B cell (primary cell): Measurements from ENCODE around the gene SHMT2. TPM values are rescaled to one million over a fixed set of nuclear protein-coding genes. Genes with fewer than 3 reads are reported as not detected.

Source experiments
- ATAC-seq: fragments of 200-7000 bp; cut with Tn5 transposase; one replicate; pipeline ENCODE4 v1.10.0; 2021; ENCODE audit warnings: low read depth, mild to moderate bottlenecking, moderate number of reproducible peaks, moderate library complexity
- CTCF ChIA-PET: fragments of 350-600 bp; sonication (Branson Sonifier 250); formaldehyde crosslinking; loops from one replicate; lab custom pipeline; 2021; ENCODE audit warnings: antibody characterized with exemption, inconsistent platforms; lab: Charles Lee
- POLR2A ChIA-PET: fragments of 350-600 bp; sonication (Branson Sonifier 250); formaldehyde crosslinking; loops from one replicate; lab custom pipeline; 2021; ENCODE audit warnings: antibody characterized with exemption; lab: Charles Lee
- DNase-seq: peaks from one replicate; pipeline ENCODE4 v3.0.0; 2013
- H2AFZ ChIP-seq: 2 replicates; pipeline ENCODE4 v1.6.1; 2012; ENCODE audit warnings: mild to moderate bottlenecking, low read depth, low read length; ENCODE audit not compliant: insufficient read depth, poor library complexity, severe bottlenecking
- H3K27ac ChIP-seq, 2 donors: 1 replicate in 1 of 2; 2 replicates in 1 of 2; pipeline ENCODE4 v1.5.1; 2012 to 2013; ENCODE audit warnings: low read length in 2 of 2, mild to moderate bottlenecking in 2 of 2, moderate library complexity in 1 of 2
- H3K27me3 ChIP-seq, 4 experiments: fragments of 200-600 bp in 1 of 4; sonication (generic) in 1 of 4; replicated peaks in 1 of 4; 1 replicate in 2 of 4; 2 replicates in 2 of 4; pipeline versions ENCODE4 v1.6.1 to v1.7.0; 2013 to 2016; ENCODE audit warnings: low read length in 3 of 4, mild to moderate bottlenecking in 2 of 4, mixed read lengths in 1 of 4, moderate library complexity in 1 of 4; ENCODE audit not compliant: insufficient read depth in 4 of 4, control insufficient read depth in 3 of 4; ENCODE audit errors: control extremely low read depth in 1 of 4
- H3K36me3 ChIP-seq, 2 experiments: replicated peaks in 1 of 2; 1 replicate in 1 of 2; 2 replicates in 1 of 2; pipeline versions ENCODE4 v1.6.1 to v1.7.1; 2013; ENCODE audit warnings: low read length in 1 of 2; ENCODE audit not compliant: insufficient read depth in 2 of 2, control insufficient read depth in 1 of 2; ENCODE audit errors: control extremely low read depth in 1 of 2, extremely low read depth in 1 of 2
- H3K4me1 ChIP-seq, 2 donors: fragments of 200-600 bp in 1 of 2; sonication (generic) in 1 of 2; 1 replicate in 1 of 2; 2 replicates in 1 of 2; pipeline versions ENCODE4 v1.5.1 to v1.6.1; 2013 to 2017; ENCODE audit warnings: low read length in 2 of 2; ENCODE audit not compliant: control insufficient read depth in 2 of 2, insufficient read depth in 2 of 2
- H3K4me2 ChIP-seq: replicated peaks from 2 replicates; pipeline ENCODE3; 2012; ENCODE audit warnings: mild to moderate bottlenecking, low read depth, low read length; ENCODE audit not compliant: poor library complexity, severe bottlenecking
- H3K4me3 ChIP-seq, 5 experiments: fragments of 200-600 bp in 1 of 5; sonication (generic) in 1 of 5; 1 replicate in 3 of 5; 2 replicates in 2 of 5; pipeline versions ENCODE4 v1.5.1 to v1.7.0; 2011 to 2016; ENCODE audit warnings: low read length in 4 of 5, mild to moderate bottlenecking in 4 of 5, low read depth in 2 of 5, control low read depth in 1 of 5, moderate library complexity in 1 of 5; ENCODE audit not compliant: insufficient read depth in 1 of 5; ENCODE audit errors: control extremely low read depth in 1 of 5, extremely low read depth in 1 of 5
- H3K79me2 ChIP-seq: fragments of 200-600 bp; sonication (generic); one replicate; pipeline ENCODE4 v1.6.0; 2016; ENCODE audit warnings: low read length; ENCODE audit not compliant: control insufficient read depth, insufficient read depth
- H3K9ac ChIP-seq: fragments of 200-600 bp; sonication (generic); 2 replicates; pipeline ENCODE4 v1.6.1; 2017; ENCODE audit warnings: mild to moderate bottlenecking, low read length, moderate library complexity
- H3K9me3 ChIP-seq, 3 donors: one replicate each; pipeline versions ENCODE4 v1.6.1 to v1.7.1; 2013; ENCODE audit warnings: low read length in 2 of 3; ENCODE audit not compliant: control insufficient read depth in 2 of 3, insufficient read depth in 1 of 3; ENCODE audit errors: control extremely low read depth in 1 of 3
- H4K20me1 ChIP-seq: 2 replicates; pipeline ENCODE4 v1.6.0; 2012; ENCODE audit warnings: mild to moderate bottlenecking, low read length; ENCODE audit not compliant: insufficient read depth, control insufficient read depth, poor library complexity, severe bottlenecking
- H3K27ac Mint-ChIP-seq: one replicate; pipeline ENCODE4 v1.8.0; 2021; ENCODE audit warnings: mixed read lengths
- H3K27me3 Mint-ChIP-seq: one replicate; pipeline ENCODE4 v1.8.0; 2021; ENCODE audit warnings: mixed read lengths
- H3K4me1 Mint-ChIP-seq: one replicate; pipeline ENCODE4 v1.8.0; 2021; ENCODE audit warnings: mixed read lengths
- H3K4me3 Mint-ChIP-seq: one replicate; pipeline ENCODE4 v1.8.0; 2021; ENCODE audit warnings: mixed read lengths
- H3K9me3 Mint-ChIP-seq: one replicate; pipeline ENCODE4 v1.8.0; 2022; ENCODE audit warnings: mixed read lengths; ENCODE audit not compliant: insufficient read depth
- EZH2 ChIP-seq: IDR thresholded peaks from 2 replicates; pipeline ENCODE4 v1.6.1; 2012; ENCODE audit warnings: borderline replicate concordance, low read depth, mild to moderate bottlenecking, moderate library complexity, low read length; ENCODE audit not compliant: insufficient read depth, poor library complexity, severe bottlenecking
- WGBS: methylation state at CpG from one replicate; pipeline ENCODE4 v1.1.5; 2013; ENCODE audit warnings: missing lambda C conversion rate; ENCODE audit not compliant: insufficient coverage; 5-methylcytosine and 5-hydroxymethylcytosine counted together
- intact Hi-C: fragments of 100-400 bp; cut with micrococcal nuclease; formaldehyde crosslinking; loops from one replicate; pipeline ENCODE4 v1.10.0; 2022
- polyA plus RNA-seq: library from polyadenylated mRNA; depleted of rRNA; stranded (reverse); fragments of >200 nt; gene quantifications from 2 replicates; pipeline ENCODE4 v1.2.3, GENCODE V29; 2012
- total RNA-seq, 2 donors: library from RNA; stranded (reverse); fragments of 120-200 nt in 1 of 2; gene quantifications; 1 replicate in 1 of 2; 2 replicates in 1 of 2; pipeline versions ENCODE4 v1.2.3 to v1.2.4, GENCODE V29; 2013 to 2022
- TF ChIP-seq, protein P1 (sequence below): fragments of 200-600 bp; IDR thresholded peaks from one replicate; pipeline ENCODE4 v1.8.0; 2022; ENCODE audit warnings: antibody characterized with exemption, mild to moderate bottlenecking

Gene SHMT2
- total and polyA plus RNA-seq, 2 donors (not counting 1 experiment from before 2014, with no cell fraction given), result 166 to 236 TPM

GRCh38 chr12:57211791-57212700 is 17.5 kb upstream of the SHMT2 start:
- ChIA-PET POLR2A (interaction anchor here (5.6 kb wide), 1 partner anchor 28 kb away, joined by 110 read pairs; a partner anchor contains a TSS), CTCF (interaction anchor here (8.8 kb wide), 1 partner anchor 25 kb away, joined by 838 read pairs; the partner anchor contains the start of genes SHMT2 and STAC3)
- Histone ChIP-seq H3K27ac (no peak overlapping the region), H2AFZ (no peak overlapping the region), H3K79me2 (no peaks in the 10 kb centered on the region), H3K4me2 (no peak overlapping the region), H3K4me3 (no peak overlapping the region), H3K9ac (no peak overlapping the region), H3K27me3 (peaks cover 0 to 40% (median 11%) of the 10 kb centered on the region in 4 experiments), H4K20me1 (no peaks in the 10 kb centered on the region), H3K9me3 (peaks cover 0 to 2% (median 0%) of the 10 kb centered on the region in 3 donors), H3K36me3 (no peaks in the 10 kb centered on the region), H3K4me1 (peaks cover 31 to 37% of the 10 kb centered on the region in 2 donors)
- peaks cover 14% of the 10 kb centered on the region for H3K27me3 Mint-ChIP-seq
- H3K4me1 Mint-ChIP-seq, result peaks cover 32% of the 10 kb centered on the region
- WGBS, result 93% methylated on average over 17 of the region's 27 CpGs
- TF ChIP-seq, protein P1, sequence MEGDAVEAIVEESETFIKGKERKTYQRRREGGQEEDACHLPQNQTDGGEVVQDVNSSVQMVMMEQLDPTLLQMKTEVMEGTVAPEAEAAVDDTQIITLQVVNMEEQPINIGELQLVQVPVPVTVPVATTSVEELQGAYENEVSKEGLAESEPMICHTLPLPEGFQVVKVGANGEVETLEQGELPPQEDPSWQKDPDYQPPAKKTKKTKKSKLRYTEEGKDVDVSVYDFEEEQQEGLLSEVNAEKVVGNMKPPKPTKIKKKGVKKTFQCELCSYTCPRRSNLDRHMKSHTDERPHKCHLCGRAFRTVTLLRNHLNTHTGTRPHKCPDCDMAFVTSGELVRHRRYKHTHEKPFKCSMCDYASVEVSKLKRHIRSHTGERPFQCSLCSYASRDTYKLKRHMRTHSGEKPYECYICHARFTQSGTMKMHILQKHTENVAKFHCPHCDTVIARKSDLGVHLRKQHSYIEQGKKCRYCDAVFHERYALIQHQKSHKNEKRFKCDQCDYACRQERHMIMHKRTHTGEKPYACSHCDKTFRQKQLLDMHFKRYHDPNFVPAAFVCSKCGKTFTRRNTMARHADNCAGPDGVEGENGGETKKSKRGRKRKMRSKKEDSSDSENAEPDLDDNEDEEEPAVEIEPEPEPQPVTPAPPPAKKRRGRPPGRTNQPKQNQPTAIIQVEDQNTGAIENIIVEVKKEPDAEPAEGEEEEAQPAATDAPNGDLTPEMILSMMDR, result no peak
- TF ChIP-seq EZH2, result no peak
- no peak overlapping the region for H3K4me3 Mint-ChIP-seq
- intact Hi-C loops, result no loop called here
- no peaks in the 10 kb centered on the region for H3K9me3 Mint-ChIP-seq
- DNase-seq (peak; percentile 22), ATAC-seq (no peak)
- H3K27ac Mint-ChIP-seq, result no peak overlapping the region
